ENCODE measurements around the gene OPCML. TPM values are rescaled to one million over a fixed set of nuclear protein-coding genes. Genes with fewer than 3 reads are reported as not detected.

Gene OPCML
- polyA plus RNA-seq, 1 donor (not counting 4 experiments of a cell fraction or from before 2014, with no cell fraction given): 0.04 TPM

DNA sequence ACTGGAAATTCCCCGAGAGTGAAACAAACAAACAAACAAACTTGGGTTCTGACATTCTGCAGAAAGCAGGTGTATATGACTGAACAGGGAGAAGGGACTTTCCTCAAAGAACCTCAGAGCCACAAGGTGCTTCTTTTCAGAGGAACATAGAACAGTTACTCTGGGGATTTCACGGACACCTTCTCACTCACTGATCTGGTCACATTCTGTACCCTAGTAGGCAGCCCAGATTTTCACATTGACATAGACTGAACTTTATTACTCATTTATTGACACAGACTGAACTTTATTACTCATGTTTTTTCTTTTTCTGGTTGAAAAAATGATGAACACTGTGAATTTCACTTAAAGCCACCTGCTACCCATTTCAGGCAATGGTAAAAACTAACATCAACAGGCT, 263.0 kb downstream of the OPCML start:
- Histone ChIP-seq H3K9me1 (ENCODE audit: control insufficient read depth, extremely low read depth, insufficient read depth, low read length) (no peaks in the 10 kb centered on the region), H3K27me3 (ENCODE audit: control insufficient read depth, extremely low read depth, insufficient read depth, low read length) (no peaks in the 10 kb centered on the region), H3K4me1 (ENCODE audit: control insufficient read depth, extremely low read depth, insufficient read depth, low read length) (no peaks in the 10 kb centered on the region), H3K9ac (ENCODE audit: control insufficient read depth, extremely low read depth, insufficient read depth, low read length) (no peak overlapping the region), H4K20me1 (ENCODE audit: control insufficient read depth, extremely low read depth, insufficient read depth, low read length) (no peaks in the 10 kb centered on the region), H3K79me2 (ENCODE audit: control insufficient read depth, insufficient read depth, low read length) (no peaks in the 10 kb centered on the region), H2AFZ (ENCODE audit: control insufficient read depth, low read length) (no peak overlapping the region), H3K4me2 (ENCODE audit: control insufficient read depth, extremely low read depth, insufficient read depth, low read depth, low read length) (no peak overlapping the region), H3K36me3 (ENCODE audit: control insufficient read depth in 2 of 2, extremely low read depth in 1 of 2, insufficient read depth in 2 of 2, low read length in 2 of 2) (no peaks in the 10 kb centered on the region), H3K9me3 (ENCODE audit: control insufficient read depth, low read depth, low read length) (no peaks in the 10 kb centered on the region), H3K4me3 (ENCODE audit: control insufficient read depth in 2 of 3, extremely low read depth in 1 of 3, insufficient read depth in 2 of 3, low read depth in 1 of 3, low read length in 3 of 3) (no peak overlapping the region), H3K27ac (ENCODE audit: control insufficient read depth, insufficient read depth, low read length) (no peak overlapping the region)
- DNase-seq (ENCODE audit: low read depth, low spot score) (no peak), FAIRE-seq (no peak)
- TF ChIP-seq, protein P1, sequence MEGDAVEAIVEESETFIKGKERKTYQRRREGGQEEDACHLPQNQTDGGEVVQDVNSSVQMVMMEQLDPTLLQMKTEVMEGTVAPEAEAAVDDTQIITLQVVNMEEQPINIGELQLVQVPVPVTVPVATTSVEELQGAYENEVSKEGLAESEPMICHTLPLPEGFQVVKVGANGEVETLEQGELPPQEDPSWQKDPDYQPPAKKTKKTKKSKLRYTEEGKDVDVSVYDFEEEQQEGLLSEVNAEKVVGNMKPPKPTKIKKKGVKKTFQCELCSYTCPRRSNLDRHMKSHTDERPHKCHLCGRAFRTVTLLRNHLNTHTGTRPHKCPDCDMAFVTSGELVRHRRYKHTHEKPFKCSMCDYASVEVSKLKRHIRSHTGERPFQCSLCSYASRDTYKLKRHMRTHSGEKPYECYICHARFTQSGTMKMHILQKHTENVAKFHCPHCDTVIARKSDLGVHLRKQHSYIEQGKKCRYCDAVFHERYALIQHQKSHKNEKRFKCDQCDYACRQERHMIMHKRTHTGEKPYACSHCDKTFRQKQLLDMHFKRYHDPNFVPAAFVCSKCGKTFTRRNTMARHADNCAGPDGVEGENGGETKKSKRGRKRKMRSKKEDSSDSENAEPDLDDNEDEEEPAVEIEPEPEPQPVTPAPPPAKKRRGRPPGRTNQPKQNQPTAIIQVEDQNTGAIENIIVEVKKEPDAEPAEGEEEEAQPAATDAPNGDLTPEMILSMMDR (optimal IDR thresholded peaks at IDR 0.05 in 1 of 3, IDR thresholded peaks at IDR 0.05 in 1 of 3, conservative IDR thresholded peaks at IDR 0.05 in 1 of 3; ENCODE audit: extremely low read depth in 1 of 3, insufficient read depth in 2 of 3, low read length in 3 of 3): no peak
- no peak for TF ChIP-seq EZH2 (IDR thresholded peaks at IDR 0.05; ENCODE audit: low read length)
- dilution Hi-C loops (cut with MboI; ENCODE audit: extremely low pct_ligation_motif_present, low sequenced_read_pairs): no loop called here

DNA sequence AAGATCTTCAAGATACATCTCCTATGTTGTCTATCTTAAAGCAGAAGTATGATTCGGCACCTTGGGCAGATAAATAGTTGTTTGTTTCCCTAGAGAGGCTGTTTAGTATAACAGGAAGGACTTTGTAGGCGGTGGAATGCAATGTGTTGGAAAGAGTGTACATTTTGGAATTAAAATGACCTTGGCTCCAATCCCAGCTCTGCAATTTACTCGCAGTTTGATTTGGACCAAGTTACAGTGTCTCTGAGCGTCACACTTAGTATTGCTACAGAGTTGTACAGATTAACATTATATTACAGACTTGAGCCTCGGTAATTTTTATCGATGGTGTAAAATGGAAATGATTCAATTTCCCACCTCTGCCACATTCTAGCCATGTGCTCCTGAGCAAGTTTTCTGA, 265.3 kb downstream of the OPCML start:
- H3K4me1 ChIP-seq (ENCODE audit: control insufficient read depth, extremely low read depth, insufficient read depth, low read length): no peaks in the 10 kb centered on the region
- no peaks in the 10 kb centered on the region for H4K20me1 ChIP-seq (ENCODE audit: control insufficient read depth, extremely low read depth, insufficient read depth, low read length)
- TF ChIP-seq, protein P1 (optimal IDR thresholded peaks at IDR 0.05 in 1 of 3, IDR thresholded peaks at IDR 0.05 in 1 of 3, conservative IDR thresholded peaks at IDR 0.05 in 1 of 3; ENCODE audit: extremely low read depth in 1 of 3, insufficient read depth in 2 of 3, low read length in 3 of 3): no peak
- TF ChIP-seq EZH2 (IDR thresholded peaks at IDR 0.05; ENCODE audit: low read length): no peak
- DNase-seq (ENCODE audit: low read depth, low spot score): no peak
- no peaks in the 10 kb centered on the region for H3K27me3 ChIP-seq (ENCODE audit: control insufficient read depth, extremely low read depth, insufficient read depth, low read length)
- no peak overlapping the region for H3K9ac ChIP-seq (ENCODE audit: control insufficient read depth, extremely low read depth, insufficient read depth, low read length)
- H3K27ac ChIP-seq (ENCODE audit: control insufficient read depth, insufficient read depth, low read length): no peak overlapping the region
- H3K4me2 ChIP-seq (ENCODE audit: control insufficient read depth, extremely low read depth, insufficient read depth, low read depth, low read length): no peak overlapping the region
- dilution Hi-C loops (cut with MboI; ENCODE audit: extremely low pct_ligation_motif_present, low sequenced_read_pairs): no loop called here
- H3K36me3 ChIP-seq (ENCODE audit: control insufficient read depth in 2 of 2, extremely low read depth in 1 of 2, insufficient read depth in 2 of 2, low read length in 2 of 2): no peaks in the 10 kb centered on the region
- H2AFZ ChIP-seq (ENCODE audit: control insufficient read depth, low read length): no peak overlapping the region
- no peak for FAIRE-seq
- no peak overlapping the region for H3K4me3 ChIP-seq (ENCODE audit: control insufficient read depth in 2 of 3, extremely low read depth in 1 of 3, insufficient read depth in 2 of 3, low read depth in 1 of 3, low read length in 3 of 3)
- H3K79me2 ChIP-seq (ENCODE audit: control insufficient read depth, insufficient read depth, low read length): no peaks in the 10 kb centered on the region
- H3K9me3 ChIP-seq (ENCODE audit: control insufficient read depth, low read depth, low read length): peaks cover 5% of the 10 kb centered on the region
- no peaks in the 10 kb centered on the region for H3K9me1 ChIP-seq (ENCODE audit: control insufficient read depth, extremely low read depth, insufficient read depth, low read length)

Measured in keratinocyte (primary cell).